Mononuclear cell (primary cell): ENCODE measurements around the gene CNN3. TPM values are rescaled to one million over a fixed set of nuclear protein-coding genes. Genes with fewer than 3 reads are reported as not detected.

ENCODE experiments used
- H3K27me3 ChIP-seq: 2 replicates; pipeline ENCODE4 v1.6.0; 2011; ENCODE audit warnings: low read length, control low read depth; ENCODE audit not compliant: insufficient read depth
- H3K4me1 ChIP-seq: 2 replicates; pipeline ENCODE4 v1.5.1; 2011; ENCODE audit warnings: mild to moderate bottlenecking, low read length, control low read depth; ENCODE audit not compliant: insufficient read depth
- H3K4me3 ChIP-seq: 2 replicates; pipeline ENCODE4 v1.5.1; 2011; ENCODE audit warnings: mild to moderate bottlenecking, low read length, moderate library complexity
- H3K9me3 ChIP-seq: 2 replicates; pipeline ENCODE4 v1.5.1; 2011; ENCODE audit warnings: low read depth, mild to moderate bottlenecking, control low read depth, low read length
- total RNA-seq: library from RNA; depleted of rRNA; stranded (reverse); fragments of >200 nt; gene quantifications from one replicate; pipeline ENCODE4 v1.2.3, GENCODE V29; 2012

Gene CNN3
- total RNA-seq, 1 donor, result 4.6 TPM

- no peaks in the 10 kb centered on the region for H3K4me1 ChIP-seq
- H3K9me3 ChIP-seq, result no peaks in the 10 kb centered on the region
- no peaks in the 10 kb centered on the region for H3K27me3 ChIP-seq
- no peak overlapping the region for H3K4me3 ChIP-seq
Observed at GRCh38 chr1:94851571-94851970, 75.3 kb downstream of the CNN3 start.

Other genes starting within 250 kb of the CNN3 start
- gene SLC44A3, start 106.8 kb downstream of the CNN3 start, total RNA-seq, result 0.10 TPM
- 0.21 TPM for gene ALG14, start 145.8 kb upstream of the CNN3 start, total RNA-seq
- gene TLCD4, start 190.2 kb upstream of the CNN3 start, total RNA-seq, result 0.21 TPM